Lower lobe of right lung (tissue), 2 donors: ENCODE data around the gene RASA3. TPM values are rescaled to one million over a fixed set of nuclear protein-coding genes. Genes with fewer than 3 reads are reported as not detected.
"Not testable (repeated sequence)": the region's sequence is repeated elsewhere in the genome, so short reads cannot be mapped to it uniquely, and the experiment has no call there.

ENCODE experiments used
- ATAC-seq, 2 donors: fragments of 200-7000 bp; cut with Tn5 transposase; one replicate each; pipeline ENCODE4 v1.9.1; 2020 to 2022; ENCODE audit warnings: mild to moderate bottlenecking in 2 of 2, moderate library complexity in 2 of 2
- DNase-seq: peaks from one replicate; pipeline ENCODE4 v3.0.0-alpha.2; 2020
- H3K27ac ChIP-seq: fragments of 200-600 bp; one replicate; pipeline ENCODE4 v1.8.0; 2022
- H3K27me3 ChIP-seq: fragments of 200-600 bp; one replicate; pipeline ENCODE4 v1.8.0; 2022; ENCODE audit warnings: low read depth
- H3K36me3 ChIP-seq: fragments of 200-600 bp; one replicate; pipeline ENCODE4 v1.8.0; 2022; ENCODE audit warnings: mild to moderate bottlenecking
- H3K4me1 ChIP-seq: fragments of 200-600 bp; one replicate; pipeline ENCODE4 v1.8.0; 2022
- H3K4me3 ChIP-seq: fragments of 200-600 bp; one replicate; pipeline ENCODE4 v1.8.0; 2022; ENCODE audit warnings: mild to moderate bottlenecking
- H3K9me3 ChIP-seq: fragments of 200-600 bp; one replicate; pipeline ENCODE4 v1.8.0; 2022
- CTCF ChIP-seq: fragments of 200-600 bp; IDR thresholded peaks from one replicate; pipeline ENCODE4 v1.8.0; 2022; ENCODE audit warnings: antibody characterized with exemption, mild to moderate bottlenecking
- intact Hi-C: fragments of 100-400 bp; cut with DNase I; formaldehyde crosslinking; loops from one replicate; pipeline ENCODE4 v1.11.0; 2022
- total RNA-seq: library from RNA; stranded (reverse); fragmentation: NEBNext Ultra II Directional; extraction: Animal tissue kit (Norgen Biotek cat#: 25700); gene quantifications from one replicate; pipeline ENCODE4 v1.2.1, GENCODE V29; 2021
- donor health status: DM: no; HTN: yes; CAD: no; lungs with severe emphysema.

RASA3 gene
- total RNA-seq, 1 donor from 2014 or later = 19.1 TPM

GRCh38 chr13:114164681-114165429, 32.4 kb upstream of the RASA3 start:
- no peaks in the 10 kb centered on the region for H3K9me3 ChIP-seq
- H3K4me3 ChIP-seq = no peak overlapping the region
- peaks cover 11% of the 10 kb centered on the region for H3K27me3 ChIP-seq
- H3K36me3 ChIP-seq = no peaks in the 10 kb centered on the region
- peaks cover 27% of the 10 kb centered on the region for H3K4me1 ChIP-seq
- no peak for TF ChIP-seq CTCF
- DNase-seq = no peak
- no peak overlapping the region for H3K27ac ChIP-seq
- ATAC-seq = no peak
- intact Hi-C loops = no loop called here

GRCh38 chr13:114164053-114164452, 31.6 kb upstream of the RASA3 start:
- intact Hi-C loops = no loop called here
- Histone ChIP-seq H3K36me3 (no peaks in the 10 kb centered on the region), H3K4me3 (no peak overlapping the region), H3K9me3 (no peaks in the 10 kb centered on the region), H3K27me3 (peaks cover 11% of the 10 kb centered on the region), H3K4me1 (peaks cover 27% of the 10 kb centered on the region), H3K27ac (no peak overlapping the region)
- no peak for ATAC-seq
- no peak for DNase-seq
- TF ChIP-seq CTCF = no peak

- H3K9me3 ChIP-seq = no peaks in the 10 kb centered on the region
- ATAC-seq (no peak), DNase-seq (no peak)
- H3K36me3 ChIP-seq = no peaks in the 10 kb centered on the region
- H3K27ac ChIP-seq = peak overlapping the region; percentile 37
- TF ChIP-seq CTCF = no peak
- H3K4me1 ChIP-seq = peaks cover 27% of the 10 kb centered on the region
- peaks cover 11% of the 10 kb centered on the region for H3K27me3 ChIP-seq
- H3K4me3 ChIP-seq = no peak overlapping the region
- intact Hi-C loops = no loop called here
Measured at GRCh38 chr13:114162533-114162922, 30.1 kb upstream of the RASA3 start.

GRCh38 chr13:114161644-114162532, 29.5 kb upstream of the RASA3 start:
- Histone ChIP-seq H3K9me3 (no peaks in the 10 kb centered on the region), H3K27ac (peak overlapping the region; percentile 37), H3K4me1 (peaks cover 27% of the 10 kb centered on the region), H3K4me3 (peak overlapping the region; percentile 28), H3K36me3 (no peaks in the 10 kb centered on the region), H3K27me3 (peaks cover 9% of the 10 kb centered on the region)
- DNase-seq (peak; percentile 78), ATAC-seq (peak; percentile 83)
- intact Hi-C loops = no loop called here
- no peak for TF ChIP-seq CTCF

GRCh38 chr13:114161028-114161556, 28.7 kb upstream of the RASA3 start:
- H3K36me3 ChIP-seq = no peaks in the 10 kb centered on the region
- no peaks in the 10 kb centered on the region for H3K9me3 ChIP-seq
- ATAC-seq (no peak), DNase-seq (no peak)
- H3K4me1 ChIP-seq = peaks cover 26% of the 10 kb centered on the region
- H3K27ac ChIP-seq = no peak overlapping the region
- no peak overlapping the region for H3K4me3 ChIP-seq
- TF ChIP-seq CTCF = no peak
- intact Hi-C loops = no loop called here
- H3K27me3 ChIP-seq = peaks cover 4% of the 10 kb centered on the region

GRCh38 chr13:114158869-114159666, 26.6 kb upstream of the RASA3 start:
- H3K4me3 ChIP-seq, H3K9me3 ChIP-seq, DNase-seq, H3K27me3 ChIP-seq, H3K27ac ChIP-seq, ATAC-seq, intact Hi-C loops, H3K36me3 ChIP-seq: not testable (repeated sequence)
- peaks cover 22% of the 10 kb centered on the region for H3K4me1 ChIP-seq
